Esophagus squamous epithelium (tissue), 4 donors: ENCODE data around the gene MROH9.

Source experiments
- POLR2A ChIP-seq, 4 donors: fragments of 450-650 bp; IDR thresholded peaks; one replicate each; pipeline ENCODE4 v1.6.1; 2017; ENCODE audit warnings: antibody characterized with exemption in 4 of 4, mild to moderate bottlenecking in 4 of 4, moderate library complexity in 3 of 4
- TF ChIP-seq, protein P1 (sequence below), 6 experiments: fragments of 450-650 bp in 4 of 6; fragments of 200-600 bp in 2 of 6; sonication (generic) in 2 of 6; IDR thresholded peaks; one replicate each; pipeline ENCODE4 v1.5.1; 2016 to 2019; ENCODE audit warnings: antibody characterized with exemption in 6 of 6, mild to moderate bottlenecking in 4 of 6, moderate library complexity in 4 of 6

DNA sequence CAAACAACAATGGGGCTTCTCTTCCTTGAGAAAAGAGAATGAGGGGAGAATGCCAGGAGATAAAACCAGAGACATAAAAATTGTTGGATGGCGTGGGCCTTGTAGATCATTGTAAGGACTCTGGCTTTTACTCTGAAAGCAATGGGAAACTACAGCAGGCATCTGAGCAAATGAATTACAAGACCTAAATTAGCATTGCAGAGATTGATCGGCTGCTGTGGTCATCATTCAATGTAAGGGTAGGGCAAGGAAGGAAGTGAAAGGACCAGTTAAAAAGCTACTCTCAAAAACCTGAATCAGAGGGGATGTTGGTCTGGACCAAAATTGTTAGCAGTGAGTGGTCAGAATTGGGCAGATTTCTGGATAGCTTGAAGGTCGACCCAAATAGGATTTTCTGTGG lies 176.8 kb downstream of the MROH9 start:
- TF ChIP-seq, protein P1, sequence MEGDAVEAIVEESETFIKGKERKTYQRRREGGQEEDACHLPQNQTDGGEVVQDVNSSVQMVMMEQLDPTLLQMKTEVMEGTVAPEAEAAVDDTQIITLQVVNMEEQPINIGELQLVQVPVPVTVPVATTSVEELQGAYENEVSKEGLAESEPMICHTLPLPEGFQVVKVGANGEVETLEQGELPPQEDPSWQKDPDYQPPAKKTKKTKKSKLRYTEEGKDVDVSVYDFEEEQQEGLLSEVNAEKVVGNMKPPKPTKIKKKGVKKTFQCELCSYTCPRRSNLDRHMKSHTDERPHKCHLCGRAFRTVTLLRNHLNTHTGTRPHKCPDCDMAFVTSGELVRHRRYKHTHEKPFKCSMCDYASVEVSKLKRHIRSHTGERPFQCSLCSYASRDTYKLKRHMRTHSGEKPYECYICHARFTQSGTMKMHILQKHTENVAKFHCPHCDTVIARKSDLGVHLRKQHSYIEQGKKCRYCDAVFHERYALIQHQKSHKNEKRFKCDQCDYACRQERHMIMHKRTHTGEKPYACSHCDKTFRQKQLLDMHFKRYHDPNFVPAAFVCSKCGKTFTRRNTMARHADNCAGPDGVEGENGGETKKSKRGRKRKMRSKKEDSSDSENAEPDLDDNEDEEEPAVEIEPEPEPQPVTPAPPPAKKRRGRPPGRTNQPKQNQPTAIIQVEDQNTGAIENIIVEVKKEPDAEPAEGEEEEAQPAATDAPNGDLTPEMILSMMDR (IDR thresholded peaks at IDR 0.05) = no peak
- no peak for TF ChIP-seq POLR2A (IDR thresholded peaks at IDR 0.05)
